HG03095 (cell line): ENCODE data around the gene CALB2.

ENCODE experiments used
- ATAC-seq: cut with Tn5 transposase; IDR thresholded peaks from one replicate; pipeline ENCODE4 v1.9.1; 2021; ENCODE audit warnings: moderate library complexity; ENCODE audit not compliant: unreplicated experiment

Gene CALB2

DNA sequence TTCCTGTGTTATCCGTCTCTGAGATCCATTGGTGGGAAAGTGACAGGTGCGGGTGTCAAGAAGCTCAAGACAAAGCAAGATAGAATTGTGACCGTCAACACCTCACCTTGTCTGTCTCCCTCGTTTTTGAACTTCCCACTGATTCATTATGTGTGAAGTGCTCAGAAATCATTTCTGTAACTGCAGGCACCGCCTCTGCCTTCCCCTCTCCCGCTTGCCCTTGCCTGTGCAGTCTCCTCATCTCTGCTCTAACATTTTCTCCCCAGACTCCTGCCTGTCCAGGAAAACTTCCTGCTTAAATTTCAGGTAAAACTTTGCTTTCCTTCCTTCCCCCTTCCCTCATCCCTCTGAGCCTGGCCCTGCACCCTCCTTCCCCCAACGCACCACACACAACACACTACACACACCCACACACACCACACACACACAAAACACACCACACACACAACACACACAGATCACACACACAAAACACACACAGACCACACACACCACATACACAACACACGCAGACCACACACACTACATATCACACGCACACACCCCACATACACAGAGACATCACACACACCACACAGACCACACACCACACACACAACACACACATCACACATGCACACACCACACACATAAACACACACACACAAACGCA lies 25.7 kb downstream of the CALB2 start:
- no peak for ATAC-seq

DNA sequence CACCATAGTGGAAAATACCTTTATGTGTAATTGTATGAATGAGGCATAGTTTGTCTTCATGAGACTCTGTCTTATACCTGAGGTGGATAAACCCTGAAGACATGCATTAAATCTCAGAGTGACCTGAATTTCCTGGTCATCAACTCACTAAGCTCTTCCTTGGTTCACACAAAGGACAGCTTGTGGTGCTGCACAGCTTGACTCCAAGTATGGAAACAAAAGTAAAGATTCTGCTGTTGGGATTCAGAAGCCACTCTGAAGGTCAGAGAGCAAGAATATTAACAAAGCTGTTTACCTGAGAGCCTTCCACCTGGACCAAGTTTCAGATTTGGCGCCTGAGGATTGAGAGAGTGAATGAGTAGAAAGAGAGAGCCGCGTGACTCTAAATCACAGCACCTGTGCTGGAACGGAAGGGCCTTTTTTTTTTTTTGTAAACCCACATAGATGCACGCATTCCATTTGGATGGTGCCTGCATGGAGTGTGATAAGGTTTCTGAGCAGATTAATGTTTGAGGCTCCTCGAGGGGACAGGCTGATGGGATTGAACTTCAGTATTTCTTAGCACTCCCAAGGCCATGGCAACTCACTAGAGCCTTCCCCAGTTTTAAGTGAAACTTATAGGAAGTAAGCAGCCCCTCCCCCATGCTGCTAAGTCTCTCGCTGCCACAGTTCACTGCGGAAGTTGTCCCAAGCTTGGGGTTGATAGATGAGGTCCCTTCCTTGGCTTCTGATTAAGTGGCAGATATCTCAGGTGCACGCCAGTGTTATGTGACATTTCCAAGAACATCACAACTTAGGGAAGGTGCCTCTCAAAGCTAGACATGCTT lies 28.7 kb downstream of the CALB2 start:
- no peak for ATAC-seq

DNA sequence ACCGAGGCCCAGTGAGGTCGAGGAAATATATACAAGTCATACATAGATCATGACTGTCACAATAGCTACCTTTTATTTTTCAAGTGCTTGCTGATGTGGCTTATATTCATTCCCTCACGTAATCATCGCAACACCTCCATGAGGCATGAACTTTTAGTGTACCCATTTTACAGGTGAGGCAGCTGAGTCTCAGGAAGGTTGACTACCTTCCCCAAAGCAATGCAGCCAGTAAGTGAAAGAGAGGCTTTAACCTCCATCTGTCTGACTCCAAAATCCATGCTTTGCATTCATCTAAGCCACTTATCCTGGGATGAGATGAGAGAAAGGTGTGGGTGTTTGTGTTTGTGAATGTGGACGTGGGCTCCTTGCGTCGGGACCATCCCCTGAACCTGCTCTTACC lies 30.8 kb downstream of the CALB2 start:
- ATAC-seq: no peak

GRCh38 chr16:71396594-71396993 lies 38.1 kb downstream of the CALB2 start:
- ATAC-seq: no peak

DNA sequence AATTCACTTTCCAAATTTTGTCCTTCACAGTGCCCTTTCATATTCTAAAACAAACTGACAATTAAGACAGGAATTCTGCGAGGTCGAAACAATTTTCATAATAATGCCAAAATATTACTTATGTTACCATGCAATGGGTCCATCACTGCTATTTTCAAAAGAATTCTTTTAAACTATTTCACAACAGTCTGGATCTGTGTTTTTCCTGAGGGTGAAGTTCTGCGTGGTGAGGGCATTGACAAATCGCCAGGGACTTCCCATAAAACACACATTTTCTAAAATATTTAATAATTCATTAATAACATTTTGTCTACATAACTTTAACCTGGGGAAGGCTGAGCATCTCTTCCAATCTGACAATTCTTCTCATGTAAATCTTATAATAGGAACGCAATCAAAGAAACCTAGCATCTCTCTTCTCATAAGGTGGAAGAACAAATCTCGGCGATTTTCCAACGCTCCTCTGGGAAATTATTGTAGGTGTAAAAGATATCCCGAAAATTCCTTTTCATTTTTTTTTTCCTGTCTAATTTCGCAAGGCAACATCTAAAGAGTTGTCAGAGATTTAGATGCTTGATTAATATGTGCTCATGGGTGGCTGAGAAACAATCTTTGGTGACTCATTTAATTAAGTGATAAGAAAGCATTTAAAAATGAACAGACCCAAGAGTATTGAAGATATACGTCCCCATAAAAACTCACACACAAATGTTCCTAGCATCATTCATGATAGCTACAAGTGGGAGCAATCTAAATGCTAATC lies 41.5 kb downstream of the CALB2 start:
- no peak for ATAC-seq

- no peak for ATAC-seq
Measured at GRCh38 chr16:71402007-71402406, 43.5 kb downstream of the CALB2 start.

DNA sequence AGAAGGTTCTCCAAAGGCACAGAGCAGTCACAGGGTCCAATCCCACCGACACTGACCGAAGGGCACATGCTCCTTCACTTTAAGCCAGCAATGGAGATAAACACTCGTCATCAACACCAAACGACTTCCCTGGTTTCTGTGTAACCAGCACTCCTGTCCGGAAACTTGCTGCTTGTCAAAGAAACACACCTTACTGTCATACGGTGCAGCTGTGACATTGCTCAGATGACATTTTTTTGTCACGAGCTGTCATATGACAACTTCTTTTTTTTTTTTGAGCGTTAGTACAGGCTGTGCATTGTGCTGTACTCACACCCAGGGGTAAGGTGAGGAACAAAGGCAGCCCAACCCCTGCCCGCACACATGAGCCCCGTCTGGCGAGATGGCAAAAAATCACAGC lies 44.2 kb downstream of the CALB2 start:
- ATAC-seq: no peak

DNA sequence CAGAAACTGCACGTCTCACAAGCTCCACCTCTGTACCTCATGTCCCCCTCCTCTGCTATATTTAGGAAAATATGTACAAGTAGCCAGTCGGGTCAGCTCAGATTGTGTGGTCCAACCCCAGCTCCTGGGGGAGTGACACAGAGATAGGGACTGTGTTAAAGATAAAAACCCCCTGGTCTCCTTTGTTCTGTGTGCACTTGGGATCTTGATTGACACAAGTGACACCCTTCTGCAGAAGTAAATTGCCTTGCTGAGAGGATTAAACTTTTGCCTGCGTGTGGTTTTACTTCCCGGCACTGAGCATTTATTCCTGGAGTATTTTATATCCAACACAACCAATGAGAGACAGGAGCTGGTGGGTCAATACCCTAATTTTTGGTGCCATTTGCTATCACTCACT lies 45.8 kb downstream of the CALB2 start:
- ATAC-seq: no peak

DNA sequence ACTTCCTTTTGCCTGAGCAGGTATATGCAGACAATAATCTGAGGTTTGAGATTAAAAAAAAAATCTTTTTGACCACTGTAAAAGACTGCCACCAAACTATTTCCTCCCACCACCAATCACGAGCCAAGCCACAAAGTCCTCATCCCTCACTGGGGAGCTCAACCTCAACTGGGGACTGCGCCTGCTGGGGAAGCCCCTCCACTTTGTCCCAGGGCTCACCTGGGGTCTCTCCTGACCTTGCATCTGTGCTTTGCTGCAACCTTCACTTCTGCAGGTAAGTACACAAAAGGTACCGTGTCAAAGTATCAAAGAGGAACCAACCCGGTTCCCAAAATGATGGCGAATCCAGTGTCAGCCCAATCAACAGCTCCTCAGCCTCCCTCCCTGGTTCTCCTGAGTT lies 47.8 kb downstream of the CALB2 start:
- no peak for ATAC-seq

DNA sequence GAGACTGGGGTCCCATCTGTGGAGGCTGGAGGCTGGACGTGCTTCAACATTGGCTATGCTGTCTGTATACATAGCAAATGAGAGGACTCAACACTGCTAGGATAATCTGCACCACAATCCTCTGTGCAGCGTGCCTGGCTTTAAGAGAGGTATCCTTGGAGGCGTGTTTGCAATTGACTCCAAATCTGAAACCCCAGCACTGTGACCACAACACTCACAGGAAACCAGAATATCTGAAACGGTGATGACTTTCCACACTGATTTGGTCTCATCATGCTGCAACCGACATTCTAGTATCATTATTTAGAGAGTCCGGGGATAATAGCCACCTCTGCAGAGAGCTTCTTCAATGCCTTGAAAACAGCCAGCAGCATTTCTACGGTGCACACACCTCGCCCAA lies 48.2 kb downstream of the CALB2 start:
- no peak for ATAC-seq

GRCh38 chr16:71407731-71408130 lies 49.2 kb downstream of the CALB2 start:
- ATAC-seq: no peak

- no peak for ATAC-seq
Measured at GRCh38 chr16:71408536-71408935, 50.0 kb downstream of the CALB2 start.

DNA sequence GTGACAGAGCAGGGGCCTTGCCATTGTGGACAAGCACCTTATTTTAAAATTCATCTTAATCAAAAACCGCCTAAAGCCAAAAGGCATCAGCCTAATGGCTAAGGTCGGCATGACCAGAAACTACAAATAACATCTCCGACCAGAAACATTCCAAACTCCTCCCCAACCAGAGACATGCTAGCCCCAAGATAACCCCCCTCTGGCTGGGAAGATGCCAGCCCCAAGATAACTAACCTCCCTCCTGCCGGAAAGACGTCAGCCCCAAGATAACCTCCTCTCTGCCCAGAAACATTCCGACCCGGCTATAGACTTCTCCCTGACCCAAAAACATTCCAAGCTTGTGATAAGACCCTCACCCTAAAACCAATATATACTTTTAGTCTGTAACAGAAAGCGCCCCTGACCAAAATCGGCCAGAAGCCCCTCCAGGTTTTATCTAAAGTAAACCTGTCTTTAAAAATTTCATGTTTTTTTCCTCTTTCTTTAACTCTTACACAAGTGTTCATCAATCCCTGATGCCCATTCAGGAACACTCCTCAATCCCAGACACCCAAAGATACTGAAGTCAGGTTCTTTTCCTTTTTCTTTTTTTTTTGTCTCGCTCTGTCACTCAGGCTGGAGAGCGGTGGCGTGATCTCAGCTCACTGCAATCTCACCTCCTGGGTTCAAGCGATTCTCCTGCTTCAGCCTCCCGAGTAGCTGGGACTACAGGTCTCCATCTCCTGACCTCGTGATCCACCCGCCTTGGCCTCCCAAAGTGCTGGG lies 50.7 kb downstream of the CALB2 start:
- no peak for ATAC-seq

DNA sequence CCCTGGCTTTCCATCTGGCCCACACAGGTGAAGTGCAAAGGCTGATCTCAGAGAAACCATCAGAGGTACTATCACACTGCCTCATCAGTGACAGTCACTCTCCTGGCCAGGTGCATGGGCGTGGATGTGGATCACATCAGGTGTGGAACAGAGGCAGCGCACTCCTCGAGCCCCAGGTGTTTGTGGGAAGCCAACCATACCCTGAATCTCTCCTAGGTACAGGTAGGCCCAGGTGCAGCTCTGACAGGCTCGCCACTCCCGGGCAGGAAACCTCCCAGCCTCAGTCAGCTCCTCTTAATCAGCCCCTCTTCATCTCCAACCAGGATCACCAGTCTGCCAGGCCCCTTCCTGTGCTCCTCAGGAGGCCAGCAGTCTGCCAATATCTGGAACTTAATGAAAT lies 51.6 kb downstream of the CALB2 start:
- ATAC-seq: no peak

GRCh38 chr16:71412270-71413160 lies 54.0 kb downstream of the CALB2 start:
- no peak for ATAC-seq

DNA sequence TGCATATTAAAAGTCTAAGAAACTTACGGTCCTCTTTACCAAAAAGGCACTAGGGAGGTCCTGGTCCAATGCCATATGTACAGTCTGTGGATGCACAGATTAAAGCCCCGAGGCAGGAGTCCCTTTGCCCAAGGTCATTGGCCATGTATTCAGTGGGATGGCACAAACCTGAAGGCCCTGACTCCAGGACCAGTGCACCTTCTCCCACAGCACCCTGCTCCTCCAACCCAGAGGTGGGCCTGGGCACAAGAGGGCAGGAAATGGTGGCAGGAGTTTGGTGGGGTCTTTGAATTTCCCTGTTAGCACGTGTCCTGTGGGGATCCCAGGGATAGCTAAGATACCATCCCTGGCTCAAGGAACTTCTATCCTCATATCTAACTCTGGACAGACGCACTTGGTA lies 54.8 kb downstream of the CALB2 start:
- no peak for ATAC-seq

GRCh38 chr16:71414038-71414437 lies 55.5 kb downstream of the CALB2 start:
- ATAC-seq: no peak

DNA sequence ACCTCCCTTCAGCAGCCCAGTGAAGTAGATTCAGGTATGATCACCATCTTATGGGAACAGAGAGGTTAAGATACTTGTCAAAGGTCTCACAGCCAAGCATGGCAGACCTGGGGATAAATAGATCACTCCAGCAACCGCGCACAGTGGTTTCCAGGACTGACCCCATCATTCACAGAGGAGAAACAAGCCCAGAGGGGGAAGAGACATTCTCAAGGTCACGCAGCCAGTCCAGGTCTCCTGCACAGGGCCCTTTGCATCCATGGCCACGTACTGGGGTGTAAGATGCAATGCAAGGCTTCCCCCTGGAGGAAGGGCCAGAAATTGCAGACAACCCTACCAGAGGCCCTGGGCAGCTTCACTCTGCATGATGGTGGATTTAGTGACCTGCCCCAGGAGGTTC lies 63.4 kb downstream of the CALB2 start:
- no peak for ATAC-seq

DNA sequence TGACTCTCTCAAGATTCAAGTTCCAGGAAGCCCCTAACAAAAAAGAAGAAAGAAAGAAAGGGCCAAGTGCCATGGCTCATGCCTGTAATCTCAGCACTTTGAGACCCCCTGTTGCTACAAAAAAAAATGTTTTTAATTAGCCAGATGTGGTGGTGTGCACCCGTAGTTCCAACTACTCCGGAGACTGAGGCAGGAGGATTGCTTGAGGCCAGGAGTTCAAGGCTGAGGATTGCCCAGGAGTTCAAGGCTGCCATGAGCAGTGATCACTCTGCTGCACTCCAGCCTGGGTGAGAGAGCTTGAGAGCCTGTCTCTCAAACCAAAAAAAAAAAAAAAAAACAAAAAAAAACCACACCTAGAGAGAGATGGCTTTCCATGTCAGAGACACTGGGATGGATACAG lies 64.5 kb downstream of the CALB2 start:
- ATAC-seq: no peak

DNA sequence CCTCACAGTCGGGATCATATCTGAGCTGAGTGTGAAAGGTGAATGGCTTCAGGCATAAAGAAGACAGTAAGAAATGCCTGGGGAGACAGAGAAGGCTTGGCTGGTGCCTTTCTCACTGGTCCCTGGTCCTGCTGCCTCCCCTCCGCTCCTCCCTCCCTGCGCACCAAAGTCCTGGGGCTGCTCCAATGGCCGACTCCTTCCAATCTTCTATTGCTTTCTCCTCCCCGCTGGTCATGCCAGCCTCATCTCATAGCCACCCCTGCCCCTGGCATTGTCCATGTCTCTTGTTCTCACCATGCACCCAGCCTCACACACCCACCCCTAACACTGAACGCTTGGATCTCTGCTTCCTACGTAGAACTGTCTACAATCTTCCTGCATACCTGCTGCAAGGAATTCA lies 65.3 kb downstream of the CALB2 start:
- ATAC-seq: no peak
